NCI-H2107 treated with DMSO at 0.1 percent for 48 hours (cell line): ENCODE measurements around the gene UBR4.

Source experiments
- DNase-seq: peaks from one replicate; lab custom pipeline; 2025; ENCODE audit not compliant: unreplicated experiment; lab: John Stamatoyannopoulos, UW

Gene UBR4

GRCh38 chr1:19096990-19097389 lies 113.1 kb downstream of the UBR4 start:
- no peak for DNase-seq

GRCh38 chr1:19096036-19096833 lies 113.8 kb downstream of the UBR4 start:
- DNase-seq: no peak

DNA sequence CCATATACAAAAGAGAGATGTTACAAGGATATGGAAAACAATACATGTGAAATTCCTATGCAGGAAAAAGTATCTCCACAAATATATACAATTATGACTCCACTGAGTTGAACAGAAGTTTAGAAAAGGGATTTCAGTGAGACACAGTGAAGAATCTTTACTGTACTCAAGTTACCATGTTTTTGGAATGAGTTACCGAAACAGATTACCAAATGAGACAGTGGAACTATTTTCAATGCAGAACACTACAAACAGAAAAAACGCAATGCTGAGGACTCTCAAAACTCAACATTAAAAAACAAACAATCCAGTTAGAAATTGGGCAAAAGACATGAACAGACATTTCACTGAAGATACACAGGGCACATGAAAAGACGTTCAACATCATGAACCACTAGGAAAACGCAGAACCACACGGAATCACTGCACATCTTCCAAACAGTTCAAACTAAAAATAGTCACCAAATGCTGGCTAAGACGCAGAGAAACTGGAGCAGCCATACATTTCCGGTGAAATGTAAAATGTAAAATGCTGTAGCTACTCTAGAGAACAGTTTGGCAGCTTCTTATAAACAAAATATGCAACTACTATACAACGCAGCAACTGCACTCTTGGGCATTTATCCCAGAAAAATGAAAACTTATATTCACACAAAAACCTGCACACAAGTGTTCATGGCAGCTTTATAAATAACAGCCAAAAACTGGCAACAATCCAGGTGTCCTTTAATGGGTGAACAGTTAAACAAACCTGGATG lies 118.7 kb downstream of the UBR4 start:
- no peak for DNase-seq

- no peak for DNase-seq
Observed at GRCh38 chr1:19089524-19089923, 120.5 kb downstream of the UBR4 start.

- no peak for DNase-seq
Observed at GRCh38 chr1:19088717-19089442, 121.2 kb downstream of the UBR4 start.

- no peak for DNase-seq
Observed at GRCh38 chr1:19087737-19088594, 122.1 kb downstream of the UBR4 start.

DNA sequence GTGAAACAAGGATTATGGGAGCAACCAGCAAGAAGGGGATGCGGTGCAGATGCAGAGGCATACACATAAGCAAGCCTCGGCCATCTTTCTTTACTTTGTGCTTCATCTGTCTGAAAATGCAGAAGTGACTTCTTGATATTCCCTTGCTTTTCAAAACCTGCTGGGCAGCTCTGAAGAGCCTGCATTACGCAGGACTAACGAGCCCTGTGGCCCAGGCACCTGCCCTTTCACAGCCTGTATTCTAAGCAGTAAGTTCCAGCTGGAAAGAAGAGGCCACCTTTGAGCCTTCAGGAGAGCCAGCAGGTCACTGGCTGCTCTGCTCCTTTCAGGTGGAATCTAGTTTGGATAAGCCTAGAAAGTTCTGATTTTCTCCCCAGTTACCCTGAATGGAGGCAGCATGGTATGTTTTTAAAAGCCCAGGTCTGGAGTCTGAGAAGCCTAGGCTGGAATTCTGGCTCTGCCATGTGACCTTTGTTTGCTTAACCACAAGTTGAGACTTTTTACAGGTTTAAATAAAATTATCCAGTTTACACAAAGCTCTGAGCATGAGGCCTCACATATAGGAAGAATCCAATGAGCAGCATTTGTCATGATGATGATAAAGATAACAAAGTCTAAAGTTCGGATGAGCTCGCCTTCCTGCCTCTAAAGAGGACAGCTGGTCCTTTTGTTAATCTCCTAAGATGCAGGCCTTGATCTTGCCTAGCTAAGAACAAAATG lies 122.9 kb downstream of the UBR4 start:
- DNase-seq: no peak

- DNase-seq: no peak
Observed at GRCh38 chr1:19086176-19086875, 123.7 kb downstream of the UBR4 start.

DNA sequence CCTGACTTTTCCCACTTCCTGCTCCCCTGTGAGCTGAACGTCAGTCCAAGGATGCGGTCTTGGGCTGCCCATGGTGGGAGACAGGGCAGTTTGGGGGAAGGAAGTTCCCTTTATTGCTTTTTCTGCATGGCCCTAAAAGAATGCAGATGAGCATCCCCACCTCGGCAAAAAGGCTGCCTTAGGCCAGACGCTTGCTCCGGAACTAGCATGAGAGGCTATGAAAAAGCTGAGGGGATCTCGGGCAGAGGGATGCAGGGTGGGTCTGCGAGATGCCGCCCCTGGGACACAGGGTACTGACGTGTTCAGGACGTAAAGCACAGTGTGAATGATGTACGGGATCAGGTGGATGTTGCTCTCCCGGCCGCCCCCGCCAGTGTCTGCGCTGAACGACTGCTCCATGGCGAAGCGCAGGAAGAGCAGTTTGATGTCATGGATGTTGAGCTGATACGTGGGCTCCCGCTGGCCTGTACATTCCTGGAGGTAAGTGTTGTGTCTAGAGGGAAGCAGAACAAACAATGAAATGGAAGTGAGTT lies 125.8 kb downstream of the UBR4 start:
- no peak for DNase-seq

- no peak for DNase-seq
Observed at GRCh38 chr1:19083081-19083480, 127.0 kb downstream of the UBR4 start.

DNA sequence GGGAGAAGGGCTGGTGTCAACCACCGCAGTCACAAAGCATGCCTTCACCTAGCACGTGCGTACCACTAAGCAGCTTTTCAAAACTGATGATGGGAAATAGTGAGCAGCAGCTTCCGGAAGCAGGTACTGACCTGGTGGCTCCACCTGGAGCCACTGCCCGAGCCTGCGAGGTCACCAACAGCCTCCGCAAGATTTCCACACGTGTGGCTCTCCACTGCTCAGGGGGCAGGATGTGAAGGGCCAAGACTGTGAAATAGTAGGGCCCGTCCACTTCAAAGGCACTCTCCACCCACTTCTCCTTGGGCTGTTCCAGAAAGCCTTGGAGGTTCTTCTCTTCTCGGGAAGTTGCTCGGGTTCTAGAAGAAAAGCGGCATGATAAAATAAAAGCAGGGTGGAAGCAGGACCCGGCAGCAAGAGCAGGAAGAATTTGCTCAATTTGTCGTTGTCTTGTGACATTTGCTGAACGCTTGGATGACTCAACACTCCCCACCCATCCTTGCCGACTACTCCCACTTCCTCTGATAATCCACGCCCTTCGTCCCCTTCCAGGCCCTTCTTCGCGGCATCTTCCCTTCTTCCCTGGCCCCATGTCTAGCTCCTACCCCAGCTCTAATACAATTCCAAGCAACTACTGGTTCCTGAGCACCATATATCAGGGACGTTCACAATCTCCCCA lies 128.7 kb downstream of the UBR4 start:
- DNase-seq: no peak

DNA sequence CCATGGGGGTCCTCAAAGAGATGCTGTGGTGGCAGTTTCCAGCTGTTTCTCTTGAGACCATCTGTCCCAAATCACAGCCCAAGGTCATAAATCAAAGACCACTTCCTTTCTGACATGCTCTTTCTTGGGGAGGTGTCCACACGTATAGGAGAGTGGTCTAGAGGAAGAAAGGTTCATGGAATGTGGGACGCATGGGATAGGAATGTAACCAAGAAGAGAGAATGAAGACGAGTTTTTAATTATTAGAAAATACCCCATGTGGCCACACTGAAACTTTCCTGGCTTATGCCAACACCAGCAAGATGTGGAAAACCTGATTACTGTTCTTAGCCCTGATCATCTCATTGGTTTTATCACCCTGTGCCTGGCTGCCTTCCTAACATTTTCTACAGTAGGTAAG lies 129.3 kb downstream of the UBR4 start:
- no peak for DNase-seq

GRCh38 chr1:19079541-19080472 lies 130.3 kb downstream of the UBR4 start:
- DNase-seq: no peak

DNA sequence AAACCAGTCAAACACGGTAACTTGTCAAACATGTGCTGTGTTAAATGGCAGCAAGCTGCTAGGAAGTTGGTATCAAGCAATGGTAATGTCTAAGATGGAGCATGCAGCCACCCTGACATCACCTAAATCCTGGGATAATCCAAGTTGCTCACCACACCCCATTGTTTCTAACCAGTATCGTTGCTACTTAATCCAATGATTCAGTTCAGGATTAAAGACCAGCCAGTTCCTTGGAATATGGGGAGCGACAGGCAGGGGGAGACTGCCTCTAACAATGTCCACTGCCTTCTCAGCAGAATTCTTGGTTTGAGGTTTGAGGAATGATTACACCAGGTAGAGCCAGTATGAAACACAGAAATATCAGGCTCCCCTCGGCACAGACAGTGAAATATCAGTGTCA lies 131.5 kb downstream of the UBR4 start:
- DNase-seq: no peak

DNA sequence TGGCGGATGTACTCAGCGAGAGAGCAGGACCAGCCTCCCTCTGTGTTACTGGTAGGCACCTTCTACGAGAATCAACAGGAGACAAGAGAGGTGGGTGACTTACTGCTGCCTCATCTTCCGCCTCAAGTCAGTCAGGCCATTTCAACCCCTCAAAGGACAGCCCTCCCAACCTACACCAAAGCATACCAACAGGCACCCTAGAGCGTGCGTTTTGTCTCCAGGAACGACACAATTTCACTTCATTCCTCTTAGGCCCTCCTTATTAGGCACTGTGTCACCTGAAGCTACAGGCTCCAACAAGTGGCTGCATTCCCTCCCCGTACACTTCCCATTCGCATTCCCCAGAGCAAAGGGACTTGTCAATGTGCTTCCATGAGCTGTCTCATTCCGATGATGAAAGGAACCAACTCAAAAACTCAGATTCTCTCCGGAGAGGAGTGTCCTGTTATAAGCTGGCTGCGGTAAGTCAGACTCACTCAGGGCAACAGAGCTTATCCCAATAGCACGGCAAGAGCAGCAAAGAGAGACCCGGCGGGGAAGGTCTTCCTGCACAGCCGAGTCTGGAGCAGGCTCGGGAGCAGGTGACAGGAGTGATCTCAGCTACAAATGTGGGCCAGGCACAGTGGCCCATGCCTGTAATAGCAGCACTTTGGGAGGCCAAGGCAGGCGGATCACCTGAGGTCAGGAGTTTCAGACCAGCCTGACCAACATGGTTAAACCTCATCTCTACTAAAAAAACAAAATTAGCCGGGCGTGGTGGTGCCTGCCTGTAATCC lies 133.0 kb downstream of the UBR4 start:
- no peak for DNase-seq

DNA sequence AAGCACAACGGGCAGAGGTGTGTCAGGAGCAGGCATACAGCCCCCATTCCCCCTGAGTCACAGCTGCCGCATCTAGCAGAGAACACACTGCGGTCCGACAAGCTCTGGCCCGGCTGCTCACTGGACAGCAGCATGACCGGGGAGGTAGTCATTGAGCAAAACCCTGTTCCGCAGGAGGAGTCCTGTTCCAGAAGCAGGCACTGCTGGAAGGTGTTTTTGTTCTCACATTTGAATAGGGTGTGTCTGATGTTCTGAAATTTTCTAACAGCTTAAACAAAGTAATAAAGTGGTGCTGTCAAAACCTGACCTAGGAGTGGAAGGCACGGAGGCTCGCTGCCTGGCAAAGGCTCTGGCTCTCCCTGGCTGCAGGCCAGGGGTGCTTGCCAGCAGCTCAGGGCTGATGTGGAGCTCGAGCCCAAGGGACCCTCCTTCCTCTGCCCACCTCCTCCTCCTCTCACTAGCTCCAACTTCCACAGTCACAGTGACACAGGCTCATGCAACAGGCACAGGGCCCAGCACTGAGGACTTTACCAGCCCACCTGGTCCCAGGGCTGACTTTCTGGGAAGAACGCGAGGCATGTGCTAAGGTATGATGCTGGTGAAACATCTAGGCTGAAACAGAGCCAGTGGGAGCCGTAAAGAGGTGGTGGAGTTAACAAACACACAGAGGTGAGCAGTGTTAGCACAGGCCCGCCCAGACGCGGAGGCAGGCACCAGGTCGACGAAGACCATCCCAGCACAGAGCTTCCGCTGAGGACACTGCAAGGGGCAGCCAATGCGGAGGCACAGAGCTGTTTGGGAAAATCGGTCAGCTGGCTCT lies 135.0 kb downstream of the UBR4 start:
- DNase-seq: no peak
